ENCODE data around the gene HOXC4. TPM values are rescaled to one million over a fixed set of nuclear protein-coding genes. Genes with fewer than 3 reads are reported as not detected.
"Not testable (repeated sequence)": the region's sequence is repeated elsewhere in the genome, so short reads cannot be mapped to it uniquely, and the experiment has no call there.

The HOXC4 gene
- total RNA-seq, 1 donor from 2014 or later: not detected

GRCh38 chr12:54036620-54037359 lies 16.8 kb upstream of the HOXC4 start:
- intact Hi-C loops (cut with DNase I): no loop called here
- no peak for ATAC-seq (ENCODE audit: poor library complexity)
- no peak for DNase-seq

DNA sequence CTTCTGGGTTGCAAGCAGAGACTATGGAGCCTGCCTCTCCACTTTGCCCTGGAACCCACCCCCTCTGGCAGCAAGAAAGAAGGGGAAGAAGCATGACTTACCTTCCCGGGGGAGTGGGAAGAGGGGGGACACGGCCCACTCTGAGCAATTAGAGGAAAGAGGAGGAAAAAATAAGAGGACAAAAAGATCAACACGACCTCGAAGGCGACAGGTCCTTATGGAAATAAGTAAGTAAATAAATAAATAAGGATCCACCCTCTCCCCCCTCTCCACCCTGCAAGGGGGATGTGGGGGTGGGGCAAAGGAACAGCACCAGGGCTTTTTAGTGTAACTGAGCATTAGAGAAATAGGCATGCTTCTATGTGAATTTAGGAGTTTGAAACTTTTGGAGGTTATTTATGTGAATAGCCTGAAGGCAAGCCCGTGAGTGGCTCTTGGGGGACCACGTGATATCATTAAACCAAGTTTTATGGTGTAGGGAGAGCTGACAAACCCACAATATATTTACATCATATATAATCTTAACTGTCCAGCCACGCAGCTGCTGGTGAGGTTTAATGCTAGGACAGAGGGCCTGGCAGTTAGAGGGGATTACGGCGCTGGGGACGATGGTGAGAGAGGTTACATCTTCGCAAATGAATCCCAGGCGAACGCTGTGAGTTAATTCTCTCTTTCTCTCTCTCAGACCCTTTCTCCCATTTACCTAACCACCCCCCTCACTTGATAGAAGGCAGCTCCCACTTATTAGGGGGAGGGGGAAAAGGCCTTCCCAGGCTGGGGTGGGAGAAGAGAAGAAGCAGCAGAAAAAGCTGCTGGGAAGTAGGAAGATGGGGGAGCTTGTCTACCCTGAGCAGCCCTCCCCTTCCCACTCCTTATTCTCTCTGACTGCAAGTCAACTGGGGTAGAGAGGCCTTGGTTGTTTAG lies 16.0 kb upstream of the HOXC4 start:
- no peak for DNase-seq
- ATAC-seq (ENCODE audit: poor library complexity): no peak
- intact Hi-C loops (cut with DNase I): no loop called here

DNA sequence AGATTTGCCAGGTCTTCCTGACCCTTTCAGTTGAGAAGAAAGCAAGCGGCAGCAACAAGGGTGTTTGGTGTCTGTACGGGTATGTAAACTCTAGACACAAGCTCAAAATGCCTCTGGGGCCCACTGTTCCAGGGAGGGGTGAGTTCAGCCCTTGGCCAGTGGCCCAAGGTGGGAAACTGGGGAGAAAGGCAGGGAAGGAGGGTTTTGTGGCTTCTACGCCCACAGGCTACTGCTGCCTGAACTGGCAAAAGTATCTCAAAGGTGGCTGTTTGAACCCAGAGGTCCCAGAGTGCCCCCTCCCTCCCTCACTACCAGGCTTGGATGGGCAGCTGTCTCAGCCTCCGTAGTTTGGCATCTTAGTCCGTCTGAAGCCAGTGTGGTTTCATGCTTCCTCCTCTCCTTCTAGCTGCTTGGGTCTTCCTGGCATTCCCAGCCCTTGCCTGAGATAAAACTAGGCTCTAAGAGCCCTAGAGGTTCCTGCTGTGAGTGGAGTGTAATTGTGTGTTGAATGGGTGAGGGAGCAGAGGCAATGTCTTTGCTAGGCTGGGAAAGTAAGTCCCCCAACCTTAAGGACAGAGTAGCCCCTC lies 15.3 kb upstream of the HOXC4 start:
- intact Hi-C loops (cut with DNase I): no loop called here
- no peak for ATAC-seq (ENCODE audit: poor library complexity)
- DNase-seq: no peak

DNA sequence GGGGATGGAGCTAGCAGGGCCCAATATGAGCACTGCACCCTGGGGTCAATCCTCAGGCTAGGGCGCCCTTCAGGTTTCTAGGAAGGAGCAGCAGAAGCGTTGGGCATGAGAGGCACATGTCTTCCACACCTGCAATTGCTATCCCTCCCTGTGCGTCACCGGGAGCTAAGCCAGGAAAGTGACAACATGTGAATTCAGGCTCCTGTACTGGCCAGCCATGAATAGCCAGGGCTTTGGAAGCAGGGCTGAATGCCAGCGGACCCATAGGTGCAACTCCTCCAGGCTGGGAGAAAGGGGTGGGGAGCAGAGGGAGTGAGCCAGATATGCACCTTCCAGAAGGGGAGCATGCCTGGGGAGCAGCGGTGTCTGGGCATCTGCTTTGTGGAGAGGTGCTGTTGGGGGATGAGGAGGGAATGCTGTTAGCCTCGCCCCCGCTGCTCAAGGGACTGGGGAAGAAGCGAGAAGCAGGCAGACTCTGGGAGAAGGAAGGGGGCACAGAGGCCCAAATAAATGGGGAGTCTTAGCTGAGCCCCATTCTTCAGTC lies 14.7 kb upstream of the HOXC4 start:
- intact Hi-C loops (cut with DNase I): no loop called here
- ATAC-seq (ENCODE audit: poor library complexity) (no peak), DNase-seq (no peak)

DNA sequence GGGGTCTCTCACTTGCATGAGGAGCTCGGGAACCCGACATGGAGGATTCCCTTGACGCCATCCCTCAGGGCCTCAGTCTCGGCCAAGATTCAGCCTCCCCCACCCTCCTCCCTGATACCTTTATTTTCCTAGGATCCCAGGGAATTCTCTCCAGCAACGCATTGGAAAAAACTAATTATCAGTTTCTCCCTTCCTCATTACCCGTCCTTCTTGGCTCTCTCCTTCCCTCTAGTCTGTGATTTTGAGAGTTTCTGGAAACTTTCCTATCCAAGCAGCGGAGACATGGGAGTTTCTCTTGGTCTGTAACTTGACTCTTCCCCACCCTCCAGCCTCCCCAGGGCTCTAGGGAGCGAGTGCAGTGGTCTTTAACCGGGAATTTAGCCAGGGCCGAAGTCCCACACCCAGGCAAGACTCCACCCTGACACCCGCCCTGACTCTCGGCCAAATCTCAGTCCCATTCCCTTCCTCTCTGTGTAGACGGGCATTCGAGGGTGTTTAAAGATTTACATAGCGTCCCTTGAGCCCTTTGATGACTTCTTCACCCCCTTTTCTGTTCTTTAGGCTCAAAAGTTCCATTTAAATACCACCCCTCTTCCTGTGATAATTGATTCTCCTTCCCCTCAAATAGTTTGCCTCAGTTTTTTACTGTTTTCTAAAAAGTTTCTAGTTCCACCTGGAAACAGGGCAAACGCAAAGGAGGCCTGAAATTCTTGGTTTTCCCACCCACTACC lies 14.1 kb upstream of the HOXC4 start:
- peak; percentile 63 for ATAC-seq (ENCODE audit: poor library complexity)

DNA sequence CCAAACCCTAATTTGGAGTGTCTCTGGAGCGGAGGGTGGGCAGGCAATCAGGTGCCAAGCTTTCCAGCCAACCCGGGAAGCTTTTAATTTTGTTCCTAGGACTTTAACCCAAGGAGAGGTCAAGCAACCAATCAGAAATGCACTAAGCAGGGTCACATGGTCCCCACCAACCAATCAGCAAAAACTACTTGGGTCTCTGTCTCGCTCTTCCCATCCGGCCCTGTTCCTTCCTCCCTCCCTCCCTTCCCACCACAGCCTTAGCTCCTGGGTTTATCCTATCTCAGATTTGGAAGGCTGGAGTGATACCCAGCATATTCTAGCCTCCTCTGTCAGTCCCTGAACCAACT lies 13.5 kb upstream of the HOXC4 start:
- ATAC-seq (ENCODE audit: poor library complexity) (no peak), DNase-seq (no peak)
- intact Hi-C loops (cut with DNase I): no loop called here

More for the DNA sequence above, 14.1 kb upstream of the HOXC4 start:
- peak; percentile 55 for DNase-seq
- intact Hi-C loops (cut with DNase I): no loop called here

DNA sequence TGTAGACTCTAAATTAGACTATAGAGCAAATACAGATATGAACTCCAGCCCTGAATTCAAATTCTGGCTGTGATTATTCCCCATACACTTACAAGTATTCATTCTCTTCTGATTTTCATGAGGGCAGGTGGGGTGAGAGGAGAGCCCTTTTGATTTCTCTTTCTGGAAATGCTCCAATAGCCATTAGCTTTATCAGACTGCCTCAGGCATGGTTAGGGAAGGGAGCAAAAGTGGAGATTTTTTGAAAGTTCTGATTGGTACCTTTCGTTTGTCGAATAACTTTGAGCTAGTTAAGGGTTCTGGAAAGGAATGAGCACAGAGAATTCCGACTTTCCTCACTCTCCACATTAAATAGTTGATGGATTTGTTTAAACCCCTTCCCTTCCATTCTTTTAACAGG lies 13.0 kb upstream of the HOXC4 start:
- no peak for ATAC-seq (ENCODE audit: poor library complexity)
- DNase-seq: no peak
- intact Hi-C loops (cut with DNase I): no loop called here

DNA sequence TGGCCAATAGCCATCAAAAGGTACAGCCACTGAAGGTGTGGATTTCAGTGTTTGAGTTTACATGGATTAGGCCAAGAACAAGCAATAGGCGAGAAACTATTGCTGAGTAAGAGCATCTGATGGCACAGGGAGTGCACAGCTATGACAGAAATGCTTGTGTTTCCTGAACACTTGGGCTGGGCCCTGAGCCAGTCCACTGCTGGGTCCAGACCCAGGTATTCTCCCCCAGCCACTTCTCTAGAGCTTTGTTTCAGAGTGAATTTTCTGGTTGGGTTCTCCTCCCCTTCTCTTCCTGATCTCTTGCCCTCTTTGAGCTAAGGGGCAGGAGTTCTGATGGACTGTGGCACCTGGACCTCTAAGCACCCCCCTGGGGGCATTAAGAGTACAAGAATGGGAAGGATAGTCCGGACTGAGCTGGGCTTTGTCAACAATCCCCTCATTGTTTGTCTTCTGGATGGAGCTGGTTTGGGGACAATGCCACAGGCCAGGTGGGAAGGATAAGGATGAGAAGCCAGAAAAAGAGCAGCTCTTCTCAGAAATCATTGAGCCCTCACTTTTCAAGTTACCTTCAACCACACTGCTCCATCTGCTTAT lies 12.4 kb upstream of the HOXC4 start:
- ATAC-seq (ENCODE audit: poor library complexity) (no peak), DNase-seq (no peak)
- intact Hi-C loops (cut with DNase I): no loop called here

DNA sequence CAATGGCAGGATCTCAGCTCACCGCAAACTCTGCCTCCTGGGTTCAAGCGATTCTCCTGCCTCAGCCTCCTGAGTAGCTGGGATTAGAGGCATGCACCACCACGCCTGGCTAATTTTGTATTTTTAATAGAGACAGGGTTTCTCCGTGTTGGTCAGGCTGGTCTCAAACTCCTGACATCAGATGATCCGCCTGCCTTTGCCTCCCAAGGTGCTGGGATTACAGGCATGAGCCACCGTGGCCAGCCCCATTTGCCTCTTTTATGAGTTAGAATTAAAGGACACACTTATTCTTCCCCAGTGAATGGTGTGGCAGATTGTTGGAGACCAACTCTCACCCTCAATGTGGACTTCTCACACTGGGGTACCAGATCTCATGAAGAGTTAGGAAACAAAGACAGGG lies 11.6 kb upstream of the HOXC4 start:
- intact Hi-C loops (cut with DNase I); DNase-seq; ATAC-seq (ENCODE audit: poor library complexity): not testable (repeated sequence)

- ATAC-seq (ENCODE audit: poor library complexity): no peak
- intact Hi-C loops (cut with DNase I): no loop called here
- no peak for DNase-seq
These were observed 10.4 kb upstream of the HOXC4 start for GRCh38 chr12:54042970-54043853.

- no peak for ATAC-seq (ENCODE audit: poor library complexity)
- intact Hi-C loops (cut with DNase I): no loop called here
These were observed 9.1 kb upstream of the HOXC4 start for GRCh38 chr12:54044425-54045103.

GRCh38 chr12:54045401-54045800 lies 8.2 kb upstream of the HOXC4 start:
- no peak for DNase-seq
- intact Hi-C loops (cut with DNase I): no loop called here
- no peak for ATAC-seq (ENCODE audit: poor library complexity)

More at GRCh38 chr12:54044425-54045103, 9.1 kb upstream of the HOXC4 start:
- DNase-seq: no peak

GRCh38 chr12:54045868-54046521 lies 7.6 kb upstream of the HOXC4 start:
- intact Hi-C loops (cut with DNase I): no loop called here
- ATAC-seq (ENCODE audit: poor library complexity): no peak
- no peak for DNase-seq

- intact Hi-C loops (cut with DNase I): no loop called here
- ATAC-seq (ENCODE audit: poor library complexity): no peak
- no peak for DNase-seq
These were observed 6.9 kb upstream of the HOXC4 start for GRCh38 chr12:54046809-54047159.

- ATAC-seq (ENCODE audit: poor library complexity) (no peak), DNase-seq (no peak)
- intact Hi-C loops (cut with DNase I): no loop called here
These were observed 6.3 kb upstream of the HOXC4 start for GRCh38 chr12:54047160-54047963.

DNA sequence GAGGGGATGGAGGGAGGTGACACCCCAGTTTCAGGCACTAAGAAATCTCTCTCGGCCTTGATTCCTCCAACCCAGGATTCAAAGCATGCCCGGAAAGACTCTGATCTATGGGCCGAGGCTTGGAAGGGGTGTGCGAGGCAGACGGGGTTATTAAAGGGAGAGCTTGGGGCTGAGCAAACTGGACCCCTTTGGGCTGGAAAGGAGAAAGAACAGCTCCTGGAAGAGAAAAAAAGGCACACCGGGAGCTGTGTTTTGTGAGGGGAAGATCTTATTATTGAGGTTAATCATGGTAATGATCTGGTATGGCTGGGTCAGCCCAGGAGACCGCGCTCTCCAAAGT lies 5.7 kb upstream of the HOXC4 start:
- DNase-seq (no peak), ATAC-seq (ENCODE audit: poor library complexity) (no peak)
- intact Hi-C loops (cut with DNase I): no loop called here

Data from Right ventricle myocardium superior (tissue), 1 donor.